ENCODE measurements around the gene LITAFD.
"Not testable (repeated sequence)": the region's sequence is repeated elsewhere in the genome, so short reads cannot be mapped to it uniquely, and the experiment has no call there.

LITAFD gene

DNA sequence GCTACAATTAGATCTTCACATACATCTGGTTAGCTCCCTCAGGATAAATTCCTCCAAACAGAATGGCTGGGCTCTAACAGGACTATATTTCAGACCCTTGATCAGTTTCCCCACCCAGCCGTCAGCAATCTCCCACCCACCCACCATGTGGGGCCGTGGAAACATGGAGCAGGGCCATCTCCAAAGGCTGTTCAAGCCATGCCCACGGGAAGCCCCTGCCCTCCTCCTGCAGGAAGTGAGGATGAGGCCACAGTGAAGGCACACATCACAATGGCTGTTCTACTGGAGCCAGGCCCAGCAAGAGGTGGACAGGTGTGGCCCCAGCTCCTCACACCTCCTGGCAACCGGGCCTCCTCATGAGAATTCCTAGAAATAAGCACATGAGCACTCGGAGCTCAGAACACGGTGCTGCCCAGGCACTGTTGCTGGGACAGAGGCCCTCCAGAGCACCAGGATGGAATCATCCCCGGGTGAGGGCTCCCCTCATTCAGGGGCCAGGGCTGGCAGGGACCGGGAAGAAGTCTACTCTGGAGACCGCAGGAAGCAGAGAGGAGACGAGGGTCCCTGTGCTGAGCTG lies at the start of gene LITAFD:
TSS of gene LITAFD (plus strand) at position 311 of the 577 bp plus-strand sequence. CDS start 2,005 bp downstream, outside the sequence.
- DNase-seq = no peak

DNA sequence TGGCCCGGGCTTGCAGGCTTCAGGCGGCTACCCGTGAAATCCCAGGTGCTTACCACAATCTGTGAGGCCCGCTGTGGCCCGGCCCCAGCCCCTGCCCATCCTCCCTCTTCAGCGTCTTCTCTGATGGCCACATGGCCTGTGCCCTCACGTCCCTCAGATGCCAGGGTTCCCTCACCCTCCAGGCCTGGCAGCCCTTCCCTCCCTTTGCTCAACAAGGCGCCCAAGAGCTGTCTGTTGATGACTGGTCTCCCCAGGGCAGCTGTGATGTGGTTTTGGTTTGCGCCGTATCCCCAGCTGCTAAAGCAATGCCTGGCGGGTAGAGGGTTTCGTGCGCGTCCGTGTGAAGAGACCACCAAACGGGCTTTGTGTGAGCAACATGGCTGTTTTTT lies 49.4 kb upstream of the LITAFD start:
- no peak for DNase-seq

DNA sequence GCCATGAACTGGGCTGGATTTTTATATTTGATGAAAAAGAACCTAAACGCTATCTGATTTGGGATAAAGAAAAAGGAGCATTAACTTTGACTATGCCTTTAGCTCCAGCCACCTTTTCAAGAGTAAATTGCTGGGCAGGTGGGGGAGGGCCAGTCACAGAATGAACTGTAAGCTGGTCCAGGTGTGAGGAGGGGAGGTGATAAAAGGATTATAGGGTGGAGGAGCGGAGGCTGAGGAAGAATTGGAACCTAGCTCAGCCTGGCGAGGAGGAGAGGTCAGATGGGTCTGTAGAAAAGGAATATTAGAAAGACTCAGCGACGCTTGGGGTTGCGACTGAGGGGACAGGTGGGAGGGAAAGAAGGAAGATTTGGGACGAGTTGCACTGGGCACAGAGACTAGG lies 45.4 kb upstream of the LITAFD start:
- DNase-seq = not testable (repeated sequence)

DNA sequence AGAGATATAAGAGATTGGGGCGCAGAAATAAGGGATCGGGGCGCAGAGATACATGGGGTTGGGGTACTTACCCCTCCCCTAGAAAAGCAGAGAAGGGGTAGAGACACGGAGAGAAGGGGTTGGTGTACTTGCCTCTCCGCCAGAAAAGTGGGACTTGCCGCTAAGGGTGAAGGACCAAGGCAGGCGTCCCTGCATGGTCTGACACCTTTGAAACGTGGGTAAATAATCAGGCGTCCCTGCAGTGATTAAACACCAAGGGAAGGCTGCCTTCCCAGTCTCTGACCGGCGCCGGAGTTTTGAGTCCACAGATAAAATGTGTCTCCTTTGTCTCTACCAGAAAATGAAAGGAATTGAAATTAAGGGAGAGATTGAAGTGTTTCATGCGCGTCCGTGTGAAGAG lies 44.6 kb upstream of the LITAFD start:
- not testable (repeated sequence) for DNase-seq

DNA sequence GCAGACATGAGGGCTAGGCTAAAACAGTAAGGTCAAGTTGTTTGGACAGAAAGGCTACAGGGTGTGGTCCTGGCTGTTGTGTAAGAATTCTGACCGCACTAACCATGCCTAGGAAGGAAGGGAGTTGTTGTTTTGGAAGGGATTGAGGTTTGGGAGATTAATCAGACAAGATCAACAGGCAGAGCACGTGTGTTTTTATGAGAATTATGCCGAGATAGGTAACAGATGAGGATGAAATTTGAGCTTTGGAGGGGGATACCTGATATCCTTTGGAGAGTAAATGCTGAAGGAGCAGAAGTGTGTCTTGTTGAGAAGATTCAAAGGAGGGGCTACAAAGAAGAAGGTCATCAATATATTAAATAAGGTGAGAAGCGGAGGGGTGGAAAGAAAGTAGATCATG lies 40.1 kb upstream of the LITAFD start:
- DNase-seq = not testable (repeated sequence)

DNA sequence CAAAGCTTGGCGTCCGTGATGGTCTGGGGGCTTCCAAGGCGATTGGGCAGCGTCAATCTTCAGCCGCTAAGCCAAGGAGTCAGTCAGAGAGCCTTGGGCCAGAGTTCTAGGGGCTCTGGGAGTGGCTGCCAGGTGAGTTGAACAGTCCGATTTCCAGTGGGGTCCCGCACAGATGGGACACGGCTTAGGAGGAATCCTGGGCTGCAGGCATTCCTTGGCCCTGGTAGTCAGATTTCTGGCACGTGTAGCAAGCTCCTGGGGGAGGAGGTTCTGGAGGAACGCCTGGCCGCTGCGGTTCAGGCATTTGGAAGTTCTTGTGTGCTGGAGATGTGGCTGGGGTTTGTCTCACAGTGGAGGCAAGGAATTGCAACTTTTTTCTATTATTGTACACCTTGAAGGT lies 38.9 kb upstream of the LITAFD start:
- not testable (repeated sequence) for DNase-seq

DNA sequence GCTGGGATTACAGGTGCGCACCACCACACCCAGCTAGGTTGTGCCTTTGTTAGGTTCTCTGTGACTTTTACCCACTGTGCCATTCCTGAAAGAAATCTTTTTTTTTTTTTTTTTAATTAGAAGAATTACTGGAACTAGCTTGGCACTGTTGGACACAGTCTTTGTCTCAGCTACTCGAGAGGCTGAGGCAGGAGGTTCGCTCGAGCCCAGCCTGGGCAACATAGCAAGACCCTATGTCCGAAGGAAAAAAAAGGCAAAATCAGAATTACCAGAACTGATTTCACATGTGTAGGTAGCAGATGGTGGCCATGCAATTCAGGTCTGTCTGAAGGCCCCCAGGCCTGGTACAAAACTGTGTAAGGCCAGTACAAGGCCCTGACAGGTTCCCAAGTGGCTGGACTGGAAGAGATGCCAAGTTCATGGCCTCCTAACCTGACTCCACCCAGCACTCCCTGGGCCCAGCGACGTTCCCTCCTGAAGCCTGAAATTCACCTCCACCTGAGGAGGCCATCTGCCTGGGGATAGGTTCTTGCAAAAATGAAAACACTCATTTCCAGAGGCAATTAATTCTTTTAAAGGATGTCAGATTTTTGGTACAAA lies 36.4 kb upstream of the LITAFD start:
- DNase-seq = no peak

DNA sequence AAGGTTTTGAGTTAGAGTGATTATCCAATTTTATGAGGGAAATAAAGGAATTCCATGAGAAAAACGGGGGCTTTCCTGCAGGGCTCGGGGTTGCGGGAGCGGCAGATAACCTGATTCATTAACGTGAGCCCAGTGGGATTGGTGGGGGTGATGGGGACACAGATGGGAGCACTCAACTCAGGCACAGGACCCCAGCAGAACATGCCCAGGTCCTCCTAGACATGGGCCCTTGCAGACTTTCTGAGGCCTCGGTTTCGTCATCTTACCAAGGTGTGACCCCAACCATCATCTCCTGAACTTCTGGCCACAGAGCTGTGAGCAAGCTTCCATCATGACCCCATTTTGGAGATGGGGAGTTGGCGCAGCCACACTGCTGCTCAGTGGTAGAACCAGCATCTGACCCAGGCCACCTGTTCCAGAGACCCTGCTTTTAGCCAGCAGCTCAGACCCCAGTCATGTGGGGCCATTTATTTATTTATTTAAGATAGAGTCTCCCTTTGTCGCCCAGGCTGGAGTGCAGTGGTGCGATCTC lies 35.7 kb upstream of the LITAFD start:
- no peak for DNase-seq

DNA sequence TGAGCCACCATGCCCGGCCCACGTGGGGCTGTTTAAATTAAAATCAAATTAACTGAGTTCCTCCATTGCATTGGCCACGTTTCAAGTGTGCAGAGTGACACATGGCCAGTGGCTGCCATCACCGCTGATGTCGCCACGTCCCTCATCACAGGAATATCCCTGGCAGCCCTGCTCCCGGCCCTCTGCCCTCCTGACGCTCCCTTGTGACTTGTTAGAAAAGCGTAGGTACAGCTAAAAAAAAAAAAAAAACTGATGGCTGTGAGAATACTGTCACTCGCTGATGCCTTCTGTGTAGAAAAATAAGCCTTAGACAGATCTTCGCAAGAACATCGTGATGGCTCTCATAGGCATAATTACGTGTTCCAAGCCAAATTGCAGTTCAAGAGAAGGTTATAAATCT lies 35.0 kb upstream of the LITAFD start:
- no peak for DNase-seq

DNA sequence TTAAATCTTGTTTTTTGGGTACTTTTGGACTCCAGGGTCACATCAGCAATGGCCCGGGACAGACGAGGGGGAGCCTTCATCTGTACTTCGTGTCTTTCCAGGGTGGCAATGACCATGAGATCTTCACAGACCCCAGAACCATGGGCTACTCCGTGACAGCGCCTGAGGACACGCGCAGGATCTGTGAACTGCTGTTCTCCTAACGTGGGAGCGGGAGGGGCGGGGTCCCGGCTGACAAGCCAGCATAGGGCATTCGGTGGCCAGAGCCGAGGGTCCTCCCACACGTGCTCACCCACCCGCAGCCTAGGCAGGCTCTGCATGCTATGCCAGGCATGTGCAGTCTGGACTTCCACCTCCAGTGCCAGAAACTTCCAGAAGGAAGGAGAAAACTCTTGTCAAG lies 34.5 kb upstream of the LITAFD start:
- no peak for DNase-seq

DNA sequence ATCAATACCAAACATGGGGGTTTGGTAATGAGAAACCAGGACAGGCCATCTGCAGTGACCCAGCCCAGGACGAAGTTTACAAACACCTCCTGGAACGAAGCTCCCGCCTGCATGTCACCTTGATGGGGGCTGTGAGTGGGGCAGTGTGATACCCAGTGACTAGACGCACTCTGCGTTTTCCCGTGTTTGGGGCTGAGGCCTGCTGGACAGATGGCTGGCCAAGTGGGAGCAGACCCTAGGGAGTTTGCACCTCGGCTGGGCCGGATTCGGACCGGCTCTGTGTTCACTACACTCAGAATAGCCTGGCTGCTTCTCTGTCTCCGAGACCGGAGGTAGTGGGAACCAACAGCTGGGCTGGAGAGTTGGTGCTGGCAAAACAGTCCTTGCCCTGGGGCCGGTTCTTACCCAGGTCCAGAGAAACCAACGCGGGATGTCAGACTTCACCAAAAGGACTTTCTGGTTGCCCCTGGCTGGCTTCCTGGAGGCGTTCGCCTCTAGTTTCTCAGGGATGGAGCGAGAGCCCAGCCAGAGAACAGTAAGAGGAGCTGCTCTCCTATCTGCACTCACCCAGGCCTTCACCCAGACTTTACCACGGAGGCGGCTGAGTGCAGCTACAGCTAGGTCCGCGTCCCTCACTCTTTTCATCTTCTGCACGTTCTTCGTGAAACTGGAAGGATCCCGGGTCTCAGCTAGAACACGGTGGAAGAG lies 33.8 kb upstream of the LITAFD start:
- DNase-seq = no peak

DNA sequence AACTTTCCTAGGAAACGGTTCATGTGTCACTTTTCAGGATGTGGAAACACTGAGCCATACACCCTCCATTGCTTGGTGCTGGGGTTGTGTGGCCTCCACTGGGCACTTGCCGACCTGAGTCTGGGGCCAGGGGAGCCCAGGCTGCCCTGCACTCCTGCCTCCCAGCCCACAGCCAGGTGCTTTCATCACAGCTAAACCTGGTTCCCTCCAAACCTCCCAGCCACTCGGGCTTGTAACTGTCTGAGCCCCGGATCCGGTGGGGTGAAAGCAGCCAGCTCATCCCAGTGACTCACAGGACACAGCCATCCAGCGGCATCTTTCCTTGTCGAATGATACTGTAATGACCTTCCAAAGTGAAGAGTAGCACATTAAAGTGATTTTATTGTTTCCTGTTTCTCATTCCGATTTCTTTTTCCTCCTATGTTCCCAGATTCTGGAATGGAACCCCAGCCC lies 33.2 kb upstream of the LITAFD start:
- no peak for DNase-seq

DNA sequence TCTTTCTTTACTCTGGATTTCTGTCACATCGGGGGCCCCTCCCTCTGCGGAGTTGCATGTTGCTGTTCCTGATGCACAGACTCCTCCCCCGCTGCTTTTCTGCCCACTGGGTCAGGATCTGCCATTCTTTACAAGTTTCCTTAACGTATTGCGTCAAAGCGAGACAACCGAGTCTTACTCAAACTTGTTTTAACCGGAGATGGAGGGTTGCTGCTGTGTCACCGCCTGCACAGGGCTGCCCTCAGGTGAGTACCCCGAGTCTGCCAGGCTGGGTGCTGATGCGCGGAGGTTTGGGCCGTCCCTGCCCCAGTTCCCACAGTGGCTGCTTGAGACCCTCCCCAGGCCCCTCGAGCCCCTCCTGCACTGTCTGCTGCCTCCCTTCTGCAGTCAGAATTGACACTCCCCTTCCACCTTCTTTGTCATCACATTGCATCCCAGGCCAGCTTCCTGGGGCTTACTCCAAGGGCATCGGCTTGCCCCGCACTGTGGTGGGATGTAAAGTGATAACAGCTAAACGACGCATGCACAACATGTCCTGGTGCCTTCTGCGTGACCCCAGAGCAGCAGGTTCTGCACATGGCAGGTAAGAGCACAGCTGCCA lies 32.6 kb upstream of the LITAFD start:
- DNase-seq = no peak

DNA sequence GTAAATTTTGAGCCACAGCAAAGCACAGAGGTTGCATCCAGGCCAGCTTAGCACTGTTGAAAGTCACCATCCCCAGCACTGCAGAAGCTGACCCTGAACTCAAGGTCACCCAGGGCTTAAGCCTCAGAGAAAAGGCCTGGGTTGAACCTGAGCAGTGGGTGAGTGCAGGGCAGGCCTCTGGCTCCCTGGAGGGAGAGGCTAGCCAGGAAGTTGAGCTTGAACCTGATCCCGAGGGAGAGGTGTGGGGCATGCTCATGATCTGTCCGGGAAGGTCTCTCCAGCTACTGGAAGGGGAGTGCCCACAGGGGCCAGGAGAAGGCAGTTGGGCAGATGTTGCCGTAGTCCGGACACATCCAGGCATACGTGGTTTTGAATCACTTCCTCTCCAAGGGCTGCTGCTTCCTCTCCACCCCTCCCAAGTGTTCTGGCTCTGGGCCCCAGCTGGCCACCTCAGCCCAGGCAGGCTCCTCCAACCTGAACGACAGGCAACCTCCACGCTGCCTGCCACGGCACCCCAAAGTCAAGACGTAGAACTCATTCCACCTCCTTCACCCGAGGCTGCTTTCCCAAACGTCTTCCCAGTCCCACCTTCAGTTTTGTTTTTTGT lies 31.8 kb upstream of the LITAFD start:
- no peak for DNase-seq

DNA sequence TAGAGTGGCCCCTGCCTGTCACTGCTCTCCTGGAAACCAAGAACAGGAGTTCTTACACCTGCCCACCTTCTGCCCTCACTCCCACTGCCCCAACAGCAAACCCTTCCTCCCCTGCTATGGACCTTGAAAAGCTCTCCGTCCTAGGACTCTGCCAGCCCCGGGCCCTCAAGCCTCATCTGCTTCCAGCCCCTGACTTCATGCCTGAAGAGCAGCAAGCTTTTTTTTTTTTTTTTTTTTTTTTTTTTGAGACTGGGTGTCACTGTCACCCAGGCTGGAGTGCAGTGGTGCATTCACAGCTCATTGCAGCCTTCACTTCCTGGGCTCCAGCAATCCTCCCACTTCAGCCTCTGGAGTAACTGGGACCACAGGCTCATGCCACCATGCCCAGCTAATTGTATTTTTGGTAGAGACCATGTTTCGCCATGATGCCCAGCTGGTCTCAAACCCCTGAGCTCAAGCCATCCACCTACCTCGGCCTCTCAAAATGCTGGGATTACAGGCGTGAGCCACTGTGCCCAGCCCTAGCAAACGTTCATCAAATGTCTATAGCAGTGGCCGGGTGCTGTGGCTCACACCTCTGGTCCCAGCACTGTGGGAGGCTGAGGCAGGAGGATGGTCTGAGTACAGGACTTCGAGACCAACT lies 30.3 kb upstream of the LITAFD start:
- DNase-seq = no peak

DNA sequence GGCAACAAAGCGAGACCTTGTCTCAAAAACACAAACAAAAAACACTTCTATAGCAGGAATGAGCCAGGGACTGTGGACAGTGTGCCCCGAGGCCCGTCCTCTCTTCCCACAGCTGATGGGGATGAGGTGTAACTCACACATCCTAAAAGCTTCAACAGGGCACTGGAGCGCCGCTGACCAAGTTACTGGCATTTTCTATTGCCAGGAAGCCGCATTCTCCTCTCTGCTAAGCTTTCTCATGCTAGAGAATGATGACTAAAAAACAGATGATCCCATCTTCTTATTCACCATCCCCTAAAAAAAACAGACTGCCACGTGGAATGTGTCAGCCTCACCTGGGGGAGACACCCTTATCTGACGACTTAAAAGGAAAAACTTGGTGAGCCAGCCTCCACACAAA lies 29.6 kb upstream of the LITAFD start:
- DNase-seq = no peak

DNA sequence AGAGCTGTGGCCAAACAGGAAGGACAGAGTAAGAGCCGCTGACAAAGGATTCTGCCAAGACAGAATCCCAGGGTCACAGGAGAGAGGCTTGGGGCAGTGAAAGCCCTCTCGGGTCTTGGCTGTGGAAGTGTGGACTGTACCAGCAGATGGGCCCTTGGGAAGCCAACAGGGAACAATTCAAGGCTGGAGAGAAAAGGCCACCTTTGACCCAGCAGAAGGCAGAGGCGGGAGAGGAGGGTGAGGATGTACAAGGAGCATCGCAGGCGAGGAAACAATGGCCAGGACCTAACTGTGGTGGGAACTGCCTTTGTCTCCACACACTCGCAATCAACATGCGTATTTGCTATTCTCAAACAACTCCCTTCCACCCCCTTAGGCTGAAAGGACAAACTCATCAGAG lies 29.0 kb upstream of the LITAFD start:
- no peak for DNase-seq

DNA sequence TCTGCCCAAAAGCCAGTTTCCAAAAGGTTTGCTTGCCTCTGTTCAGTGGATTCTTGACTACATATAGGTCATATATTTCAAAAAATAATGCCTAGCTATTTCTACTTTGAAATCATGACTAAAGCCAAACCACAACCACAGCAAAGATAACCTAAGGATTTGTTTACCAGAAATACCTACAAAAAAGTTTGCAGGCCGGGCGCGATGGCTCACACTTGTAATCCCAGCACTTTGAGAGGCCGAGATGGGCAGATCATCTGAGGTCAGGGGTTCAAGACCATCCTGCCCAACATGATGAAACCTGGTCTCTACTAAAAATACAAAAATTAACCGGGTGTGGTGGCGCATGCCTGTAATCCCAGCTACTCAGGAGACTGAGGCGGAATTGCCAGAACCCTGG lies 28.5 kb upstream of the LITAFD start:
- DNase-seq = no peak

DNA sequence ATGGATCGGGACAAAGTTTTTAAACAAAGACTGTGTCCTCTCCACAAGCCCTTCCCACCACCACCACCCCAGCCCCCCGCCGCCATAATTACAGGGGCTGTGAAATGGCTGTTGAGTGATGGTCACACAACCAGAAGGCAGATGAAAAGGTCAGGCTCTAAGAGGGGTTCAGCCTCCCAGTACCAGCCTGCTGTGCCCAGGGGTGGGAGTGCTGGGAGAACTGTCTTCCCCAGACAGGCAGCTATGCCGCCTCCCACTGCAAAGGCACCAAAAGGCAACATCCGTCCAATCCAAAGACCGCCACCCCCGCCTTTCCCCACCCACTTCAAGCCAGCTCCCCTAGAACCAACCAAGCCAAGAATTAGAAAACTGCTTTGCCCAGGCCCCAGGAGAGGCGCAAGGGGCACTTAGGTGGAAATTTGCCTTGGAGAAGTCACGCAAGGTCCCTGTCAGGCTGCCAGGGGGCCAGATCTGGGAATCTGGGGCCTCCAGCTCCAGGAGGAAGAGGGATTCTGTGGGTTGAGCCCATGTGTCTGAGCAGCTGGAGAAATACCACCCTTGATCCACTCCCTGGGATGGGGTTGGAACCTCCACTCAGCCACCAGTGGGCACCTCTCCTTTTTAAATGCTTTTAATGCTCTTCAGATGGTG lies 27.7 kb upstream of the LITAFD start:
- DNase-seq = no peak

DNA sequence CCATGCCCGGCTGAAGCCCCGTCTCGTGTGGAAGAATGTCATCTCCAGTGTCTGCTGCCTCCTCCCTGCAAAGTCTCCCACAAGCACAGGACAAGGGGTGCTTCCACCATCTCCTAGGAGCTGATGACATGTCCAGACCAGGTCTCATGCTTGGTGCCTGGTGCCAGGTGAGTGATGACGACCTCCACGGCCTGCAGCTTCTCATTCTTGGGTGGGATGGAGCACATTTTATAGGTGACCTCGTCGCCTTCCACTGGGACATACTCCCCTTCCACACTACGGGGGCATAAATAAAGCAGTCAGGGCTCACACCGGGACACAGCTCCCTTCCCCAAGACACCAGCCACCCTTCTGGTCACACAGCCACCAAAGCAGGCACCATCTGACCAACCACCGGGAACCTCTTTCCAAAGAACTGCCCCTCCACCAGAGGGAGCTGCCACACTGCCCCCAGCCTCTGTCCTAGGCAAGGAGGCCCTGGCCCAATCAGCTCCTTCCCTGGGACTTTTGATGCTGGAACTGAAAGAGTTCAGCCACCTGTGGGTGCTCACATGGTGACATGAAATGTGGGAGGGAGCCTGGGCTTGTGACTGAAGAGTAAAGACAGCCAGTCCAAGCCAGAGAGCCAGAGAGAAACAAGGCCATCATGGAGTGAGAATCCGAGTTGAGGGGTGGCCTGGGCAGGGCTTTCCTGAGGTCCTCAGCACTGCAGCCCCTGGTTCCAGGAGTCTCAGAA lies 26.9 kb upstream of the LITAFD start:
- no peak for DNase-seq

DNA sequence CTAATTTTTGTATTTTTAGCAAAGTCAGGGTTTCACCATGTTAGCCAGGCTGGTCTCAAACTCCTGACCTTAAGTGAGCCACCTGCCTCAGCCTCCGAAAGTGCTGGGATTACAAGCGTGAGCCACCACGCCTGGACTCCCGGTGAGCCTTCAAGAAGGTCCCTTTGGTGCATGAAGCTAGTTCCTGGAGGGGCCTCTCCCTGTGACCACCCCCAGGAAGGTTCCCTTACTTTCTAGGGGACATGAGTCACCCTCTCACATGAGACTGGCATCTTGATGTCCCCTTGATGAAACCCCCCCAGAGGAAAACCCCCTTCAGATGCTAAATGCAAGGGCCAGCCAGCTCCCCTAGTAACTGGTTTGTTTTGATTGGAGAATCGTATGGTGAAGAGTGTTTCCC lies 26.2 kb upstream of the LITAFD start:
- no peak for DNase-seq
